ENCODE data around the gene TBX3.
"Not testable (repeated sequence)": the region's sequence is repeated elsewhere in the genome, so short reads cannot be mapped to it uniquely, and the experiment has no call there.

Gene TBX3

DNA sequence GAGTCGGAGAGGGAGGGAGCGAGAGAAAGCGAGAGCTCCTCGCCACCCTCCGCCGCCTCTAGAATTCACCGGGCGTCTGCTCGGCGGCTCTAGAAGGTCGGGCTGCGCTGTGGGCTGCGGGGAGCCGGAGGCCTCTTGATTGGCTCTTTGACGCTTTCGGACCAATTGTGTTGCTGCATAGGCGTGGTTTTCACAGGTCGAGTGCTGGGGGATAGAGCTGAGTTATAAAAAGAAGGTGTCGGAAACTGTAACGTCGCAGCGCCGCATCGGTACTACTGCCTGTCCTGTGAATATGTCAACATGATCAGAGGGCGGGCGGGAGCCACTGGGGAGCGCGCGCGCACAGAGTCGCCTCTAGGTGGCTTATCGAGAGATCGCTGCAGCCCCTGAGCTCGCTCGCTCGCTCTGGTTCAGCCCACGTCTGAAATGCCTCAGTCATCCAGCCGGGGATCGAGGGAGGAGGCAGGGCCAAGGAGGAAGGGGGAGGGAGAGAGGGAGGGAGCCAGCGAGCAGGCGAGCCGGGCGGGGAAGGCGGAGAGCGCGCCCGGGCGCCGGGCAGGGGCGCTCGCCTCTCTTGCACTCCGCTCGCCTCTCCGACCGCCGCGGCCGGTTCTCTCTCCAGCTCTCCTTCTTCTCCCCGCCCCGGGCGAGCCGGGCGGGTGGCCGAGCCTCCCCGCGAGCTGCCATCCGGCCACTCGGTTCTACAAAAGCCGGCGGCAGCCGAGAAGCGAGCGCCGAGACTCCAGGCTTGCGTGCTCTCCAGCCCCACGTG, at the start of gene TBX3:
Gene TBX3 (minus strand): TSS at position 78 of the 772 bp plus-strand sequence. CDS start 975 bp downstream, outside the sequence.
- peak; percentile 74 to 79 for DNase-seq

DNA sequence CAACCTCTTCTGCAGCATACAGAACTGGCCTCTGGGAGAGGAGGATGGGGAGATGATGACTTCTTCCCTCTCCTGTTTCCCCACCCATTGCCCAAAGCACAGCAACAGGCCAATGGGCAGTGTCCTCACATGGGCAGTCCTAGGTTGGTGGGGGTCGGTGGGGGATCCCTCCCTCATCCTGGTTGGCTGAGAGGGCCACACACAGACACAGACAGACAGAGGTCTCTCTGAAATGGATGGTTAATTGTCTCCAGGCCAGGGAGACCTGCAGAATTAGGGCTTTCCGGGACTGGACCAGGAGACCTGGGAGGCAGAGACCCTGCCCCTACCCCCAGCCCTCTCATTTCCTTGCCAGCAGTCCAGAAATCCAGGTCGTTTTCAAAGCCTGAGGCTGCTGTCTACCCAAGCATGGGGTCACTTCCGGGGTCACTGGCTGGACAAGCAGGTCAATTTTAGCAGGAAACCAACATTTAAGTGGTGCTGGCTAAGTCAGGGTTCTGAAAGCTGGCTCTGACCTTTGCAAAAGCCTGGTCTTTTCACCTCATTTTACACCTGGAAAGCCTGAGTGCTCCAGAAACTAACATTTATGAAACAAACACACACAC, 48.6 kb upstream of the TBX3 start:
- no peak for DNase-seq

- DNase-seq, result no peak
Observed at GRCh38 chr12:114729731-114730130, 45.8 kb upstream of the TBX3 start.

DNA sequence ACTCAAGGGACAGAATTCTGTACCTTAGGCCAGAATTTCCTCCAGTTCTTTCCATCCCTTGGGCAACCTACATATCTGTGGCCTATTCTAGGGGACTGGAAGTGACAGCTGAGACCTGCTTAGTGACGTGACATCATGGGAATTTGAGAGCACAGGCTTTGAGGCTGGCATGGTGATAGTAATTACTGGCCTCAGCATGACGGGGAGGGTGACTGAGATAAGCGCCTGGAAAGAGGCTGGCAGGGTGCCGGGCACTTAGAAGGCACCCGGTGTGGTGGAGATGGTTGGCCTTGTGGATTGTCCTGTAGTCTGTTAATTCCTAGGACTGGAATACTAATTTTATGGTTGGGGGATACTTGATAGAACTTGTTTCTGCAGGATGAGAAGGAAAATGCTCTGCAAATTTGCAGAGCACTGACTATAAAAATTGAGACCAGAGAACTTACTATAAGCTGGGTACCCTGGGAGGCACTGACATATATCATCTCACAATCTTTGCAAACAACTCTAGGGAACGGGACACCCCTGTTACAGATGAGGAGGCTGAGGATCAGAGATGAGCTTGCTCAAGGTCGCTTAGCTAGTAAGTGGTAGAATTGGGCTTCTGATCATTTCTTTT, 42.2 kb upstream of the TBX3 start:
- DNase-seq, result no peak

DNA sequence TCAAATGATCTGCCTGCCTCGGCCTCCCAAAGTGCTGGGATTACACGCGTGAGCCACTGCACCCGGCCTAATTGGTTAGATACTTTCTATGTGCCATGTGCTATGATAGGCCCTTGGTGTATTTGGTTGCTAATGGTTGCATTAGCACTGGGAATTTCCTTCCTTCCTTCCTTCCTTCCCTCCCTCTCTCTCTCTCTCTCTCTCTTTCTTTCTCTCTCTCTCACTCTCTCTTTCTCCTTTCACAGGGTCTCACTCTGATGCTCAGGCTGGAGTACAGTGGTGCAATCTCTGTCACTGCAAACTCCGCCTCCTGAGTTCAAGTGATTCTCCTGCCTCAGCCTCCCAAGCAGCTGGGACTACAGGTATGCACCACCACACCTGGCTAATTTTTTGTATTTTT, 38.2 kb upstream of the TBX3 start:
- DNase-seq, result not testable (repeated sequence)

DNA sequence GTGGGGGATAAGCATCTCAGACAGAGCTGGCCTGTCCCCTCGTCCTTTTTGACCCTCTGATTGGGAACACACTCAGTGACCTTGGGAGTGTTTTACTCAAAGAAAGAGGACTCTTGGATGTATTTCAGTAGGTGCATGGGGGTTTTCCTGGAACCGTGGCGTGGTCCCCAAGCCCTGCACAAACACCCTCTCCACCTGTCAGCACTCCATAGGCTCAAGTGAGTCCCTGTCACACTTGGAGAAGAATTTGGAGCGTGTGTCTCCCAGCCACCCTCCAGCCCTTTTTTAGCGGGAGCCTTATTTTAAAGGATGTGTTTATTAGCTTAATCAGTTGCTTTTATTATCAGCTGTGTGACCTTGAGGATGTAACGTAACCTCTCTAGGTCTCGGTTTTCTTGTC, 37.3 kb upstream of the TBX3 start:
- no peak for DNase-seq

DNA sequence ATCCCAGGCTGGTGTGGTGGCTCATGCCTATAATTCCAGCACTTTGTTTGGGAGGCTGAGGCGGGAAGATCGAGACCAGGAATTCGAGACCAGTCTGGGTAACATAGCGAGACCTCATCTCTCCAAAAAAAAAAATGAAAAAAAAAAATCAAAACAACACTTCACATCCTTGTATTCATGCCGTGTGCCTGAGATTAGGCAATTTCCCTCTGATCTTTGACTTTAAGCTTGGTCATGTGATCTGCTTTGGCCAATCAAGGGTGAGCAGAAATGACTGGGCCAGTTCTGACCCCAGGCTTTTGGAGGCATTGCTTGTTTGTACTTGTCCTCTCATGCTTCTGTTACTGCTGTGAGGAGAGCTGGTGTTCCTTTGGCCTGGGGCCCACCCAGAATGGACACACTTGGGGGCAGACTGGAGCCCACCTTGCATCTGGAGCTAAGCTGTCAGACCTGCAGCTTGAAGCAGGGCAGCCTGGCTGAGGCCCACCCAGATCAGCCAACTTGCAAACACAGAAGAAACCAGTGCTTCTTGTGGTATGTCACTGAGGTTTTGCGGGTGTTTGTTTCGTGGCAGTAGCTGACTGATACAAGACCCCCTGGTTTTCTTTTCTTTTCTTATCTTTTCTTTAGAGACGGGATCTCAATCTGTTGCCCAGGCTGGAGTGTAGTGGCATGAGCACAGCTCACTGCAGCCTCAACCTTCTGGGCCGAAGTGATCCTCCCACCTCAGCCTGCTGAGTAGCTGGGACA, 29.7 kb upstream of the TBX3 start:
- DNase-seq, result no peak

DNA sequence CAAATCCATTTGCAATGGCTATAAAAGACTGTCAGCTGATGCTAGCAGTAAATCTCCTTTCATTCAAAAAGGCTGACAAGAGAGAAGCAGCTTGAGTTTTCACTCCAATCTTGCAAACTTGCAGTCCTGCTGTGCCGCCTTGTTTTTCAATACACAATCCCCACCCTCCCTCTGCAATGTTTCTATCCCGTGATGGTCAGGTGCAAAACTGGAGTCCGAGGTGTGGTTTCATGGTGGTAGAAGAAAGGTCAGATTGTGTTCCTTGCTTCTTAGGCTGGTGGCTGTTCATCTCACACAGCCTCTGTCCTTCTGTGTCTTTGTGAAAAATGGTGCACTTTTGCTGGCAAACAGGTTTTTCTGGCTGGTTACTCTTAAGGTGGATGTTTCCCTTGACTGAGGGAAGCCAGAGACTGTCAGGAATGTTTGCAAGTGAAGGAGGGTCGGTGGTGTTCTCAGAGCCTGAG, 27.7 kb upstream of the TBX3 start:
- DNase-seq, result no peak

DNA sequence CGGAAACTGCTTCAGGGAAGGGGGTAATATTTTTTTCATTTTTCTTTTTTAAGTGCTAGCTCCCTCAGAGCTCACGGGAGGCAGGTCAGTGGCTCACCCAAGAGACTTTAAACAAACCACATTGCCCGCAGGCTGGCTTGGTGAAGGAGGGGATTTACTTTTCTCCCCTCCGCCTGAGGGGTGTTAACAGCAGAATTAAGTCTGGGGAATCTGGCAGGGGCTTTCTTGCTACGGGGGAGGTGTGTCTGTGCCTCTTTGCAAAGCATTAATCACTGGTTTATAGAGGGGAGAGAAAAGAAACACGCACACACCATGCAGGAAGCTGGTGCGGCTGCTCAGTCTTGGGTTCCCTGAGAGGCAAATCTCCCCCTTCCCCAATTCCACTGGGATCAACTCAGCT, 26.2 kb upstream of the TBX3 start:
- no peak for DNase-seq

DNA sequence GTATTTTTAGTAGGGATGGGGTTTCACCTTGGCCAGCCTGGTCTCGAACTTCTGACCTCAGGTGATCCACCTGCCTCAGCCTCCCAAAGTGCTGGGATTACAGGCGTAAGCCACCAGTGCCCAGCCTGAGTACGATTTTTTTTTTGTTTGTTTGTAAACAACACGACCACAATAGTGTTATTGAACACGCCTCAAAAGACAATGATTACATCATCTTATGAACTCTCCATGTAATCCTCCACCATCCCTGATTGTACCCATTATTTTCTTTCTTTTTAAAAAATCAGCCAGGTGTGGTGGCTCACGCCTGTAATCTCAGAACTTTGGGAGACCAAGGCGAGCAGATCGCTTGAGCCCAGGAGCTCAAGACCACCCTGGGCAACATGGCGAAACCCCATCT, 25.1 kb upstream of the TBX3 start:
- no peak for DNase-seq

DNA sequence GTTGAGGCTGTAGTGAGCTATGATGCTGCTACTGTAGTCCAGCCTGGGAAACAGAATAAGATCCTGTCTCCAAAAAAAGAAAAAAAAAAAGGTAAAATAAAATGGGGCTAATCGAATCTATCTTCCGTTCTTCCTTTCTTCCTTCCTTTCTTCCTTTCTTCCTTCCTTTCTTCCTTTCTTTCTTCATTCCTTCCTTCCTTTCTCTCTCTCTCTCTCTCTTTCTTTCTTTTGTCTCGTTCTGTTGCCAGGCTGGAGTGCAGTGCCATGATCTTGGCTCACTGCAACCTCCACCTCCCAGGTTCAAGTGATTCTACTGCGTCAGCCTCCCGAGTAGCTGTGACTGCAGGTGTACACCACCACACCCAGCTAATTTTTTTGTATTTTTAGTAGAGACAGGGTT, 24.6 kb upstream of the TBX3 start:
- not testable (repeated sequence) for DNase-seq

DNA sequence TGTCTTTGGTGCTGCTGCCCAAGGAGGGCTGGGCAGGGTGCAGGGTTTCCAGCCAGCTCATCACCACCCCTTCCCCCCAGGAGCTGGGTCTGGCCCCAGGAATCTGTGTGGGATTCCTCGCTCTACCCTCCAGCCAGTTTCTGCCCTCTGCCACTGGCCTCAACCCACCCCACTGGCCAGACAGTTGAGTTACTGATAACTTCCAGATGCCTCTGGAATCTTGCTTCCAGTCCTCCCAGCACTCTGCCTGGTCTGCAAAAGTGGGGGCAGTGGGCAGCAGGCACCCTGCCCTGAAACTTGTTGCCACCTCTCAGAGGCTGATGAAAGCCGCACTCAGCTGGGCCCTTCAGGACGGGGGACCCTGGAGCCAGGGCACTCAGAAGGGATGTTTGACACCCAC, 20.1 kb upstream of the TBX3 start:
- no peak for DNase-seq

- no peak for DNase-seq
Observed at GRCh38 chr12:114703060-114703493, 19.1 kb upstream of the TBX3 start.

DNA sequence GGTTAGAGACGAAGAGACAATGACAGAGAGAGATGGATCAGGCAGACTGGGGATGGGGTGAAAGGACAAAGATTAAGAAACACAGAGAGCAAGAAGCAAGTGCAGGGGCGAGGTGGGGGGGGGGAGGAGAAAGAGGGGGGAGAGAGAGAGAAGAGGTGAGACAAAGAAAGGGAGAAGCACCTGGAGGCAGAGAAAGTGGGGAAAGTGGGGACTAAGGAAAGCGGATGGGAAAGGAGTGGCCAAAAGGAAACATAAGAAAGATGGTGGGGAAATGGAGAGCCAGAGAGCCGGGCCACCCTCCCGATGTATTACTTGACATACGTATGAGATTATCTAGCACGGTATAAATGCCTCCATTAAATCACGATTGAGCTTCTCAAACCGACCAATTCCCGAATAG, 18.5 kb upstream of the TBX3 start:
- no peak for DNase-seq

GRCh38 chr12:114701553-114701952, 17.6 kb upstream of the TBX3 start:
- no peak for DNase-seq

DNA sequence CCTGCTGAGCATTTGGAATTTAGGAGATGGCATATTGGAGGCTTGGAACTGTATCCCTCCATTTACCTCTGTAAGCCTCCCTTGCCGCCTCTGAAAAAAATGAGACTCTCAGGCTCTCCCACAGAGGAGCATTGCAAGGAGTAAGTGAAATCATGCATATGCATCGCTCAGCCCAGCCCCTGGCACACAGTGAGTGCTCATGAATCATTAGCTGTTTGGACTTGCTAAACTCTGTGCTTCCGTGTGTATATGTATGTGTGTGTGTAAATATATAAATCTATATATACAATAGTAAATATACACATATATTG, 17.1 kb upstream of the TBX3 start:
- no peak for DNase-seq

DNA sequence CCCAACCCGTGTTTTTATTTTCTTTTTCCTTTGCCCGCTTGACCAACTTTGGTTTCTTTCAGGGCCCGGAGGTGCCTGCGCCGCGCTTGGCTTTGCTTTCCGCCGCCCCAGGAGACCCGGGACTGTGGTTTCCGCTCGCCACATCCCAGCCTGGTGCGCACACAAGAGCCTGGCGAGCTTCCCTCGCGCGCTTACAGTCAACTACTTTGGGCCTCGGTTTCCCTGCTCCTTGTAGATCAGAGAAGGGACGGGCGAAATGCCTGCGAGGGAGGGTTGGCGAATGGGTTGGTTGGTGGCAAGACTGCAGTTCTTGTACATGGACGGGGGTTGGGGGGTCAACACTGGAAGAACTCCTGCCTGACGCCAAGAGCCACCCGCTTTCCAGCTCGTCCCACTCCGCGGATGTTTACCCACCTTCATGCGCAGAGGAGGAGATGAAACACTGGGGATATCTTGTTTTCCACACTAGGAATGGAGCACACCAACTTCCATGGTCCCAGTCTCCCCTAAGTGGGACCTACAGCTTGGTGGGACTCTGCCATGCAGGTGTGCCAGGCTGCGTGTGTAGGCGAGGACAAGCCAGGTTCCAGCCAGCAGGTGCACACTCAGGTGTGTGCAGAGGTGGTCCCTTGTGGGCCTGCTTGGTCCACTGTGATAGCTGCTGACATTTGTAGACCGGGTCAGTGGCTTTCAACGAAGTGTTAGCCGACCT, 16.6 kb upstream of the TBX3 start:
- DNase-seq, result no peak

- no peak for DNase-seq
Observed at GRCh38 chr12:114698566-114699163, 14.7 kb upstream of the TBX3 start.

- DNase-seq, result no peak
Observed at GRCh38 chr12:114697741-114698565, 14.0 kb upstream of the TBX3 start.

GRCh38 chr12:114697243-114697716, 13.3 kb upstream of the TBX3 start:
- no peak for DNase-seq
